GM21528 (cell line): ENCODE results near the gene PPP1R15B.

Experiments
- ATAC-seq: cut with Tn5 transposase; IDR thresholded peaks from one replicate; pipeline ENCODE4 v1.9.1; 2021; ENCODE audit warnings: mild to moderate bottlenecking, moderate library complexity; ENCODE audit not compliant: unreplicated experiment, low FRiP score

The PPP1R15B gene

GRCh38 chr1:204404629-204405028 is 7.0 kb downstream of the PPP1R15B start:
- ATAC-seq: no peak

- ATAC-seq: no peak
These were observed 9.2 kb downstream of the PPP1R15B start for GRCh38 chr1:204402391-204402790.

DNA sequence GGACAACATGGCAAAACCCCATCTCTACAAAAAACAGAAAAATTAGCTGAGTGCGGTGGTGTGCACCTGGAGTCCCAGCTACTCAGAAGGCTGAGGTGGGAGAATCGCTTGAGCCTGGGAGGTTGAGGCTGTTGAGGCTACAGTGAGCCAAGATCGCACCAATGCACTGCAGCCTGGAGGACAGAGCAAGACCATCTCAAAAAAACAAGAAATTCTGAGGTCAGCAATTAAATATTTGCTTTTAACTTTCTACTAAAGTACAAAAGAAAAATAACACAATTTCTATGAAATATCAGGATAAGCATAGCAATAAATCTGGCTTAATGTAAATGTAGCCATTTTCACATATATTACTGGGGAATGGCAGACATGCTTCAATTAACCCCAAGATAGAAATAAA is 9.9 kb downstream of the PPP1R15B start:
- no peak for ATAC-seq

GRCh38 chr1:204400882-204401510 is 10.6 kb downstream of the PPP1R15B start:
- no peak for ATAC-seq

GRCh38 chr1:204398197-204399125 is 13.2 kb downstream of the PPP1R15B start:
- ATAC-seq: no peak

DNA sequence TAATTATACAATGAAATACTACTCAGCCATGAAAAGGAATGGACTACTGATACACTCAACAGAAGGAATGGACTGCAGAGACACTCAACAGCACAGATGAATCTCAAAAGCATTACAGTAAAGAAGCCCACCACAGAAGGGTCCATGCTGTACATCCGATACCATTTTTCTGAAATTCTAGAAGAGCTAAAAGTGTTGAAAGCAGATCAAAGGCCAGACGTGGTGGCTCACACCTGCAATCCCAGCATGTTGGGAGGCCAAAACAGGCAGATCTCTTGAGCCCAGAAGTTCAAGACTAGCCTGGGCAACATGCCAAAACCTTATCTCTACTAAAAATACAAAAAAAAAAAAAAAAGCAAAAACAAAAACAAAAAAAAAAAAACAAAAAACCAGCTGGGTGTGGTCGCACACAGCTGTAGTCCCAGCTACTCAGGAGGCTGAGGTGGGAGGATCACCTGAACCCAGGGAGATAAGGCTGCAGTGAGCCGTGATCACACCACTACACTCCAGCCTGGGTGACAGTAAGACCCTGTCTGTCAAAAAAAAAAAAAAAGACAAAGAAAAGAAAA is 15.5 kb downstream of the PPP1R15B start:
- ATAC-seq: no peak

- ATAC-seq: no peak
These were observed 20.0 kb downstream of the PPP1R15B start for GRCh38 chr1:204391629-204392028.

DNA sequence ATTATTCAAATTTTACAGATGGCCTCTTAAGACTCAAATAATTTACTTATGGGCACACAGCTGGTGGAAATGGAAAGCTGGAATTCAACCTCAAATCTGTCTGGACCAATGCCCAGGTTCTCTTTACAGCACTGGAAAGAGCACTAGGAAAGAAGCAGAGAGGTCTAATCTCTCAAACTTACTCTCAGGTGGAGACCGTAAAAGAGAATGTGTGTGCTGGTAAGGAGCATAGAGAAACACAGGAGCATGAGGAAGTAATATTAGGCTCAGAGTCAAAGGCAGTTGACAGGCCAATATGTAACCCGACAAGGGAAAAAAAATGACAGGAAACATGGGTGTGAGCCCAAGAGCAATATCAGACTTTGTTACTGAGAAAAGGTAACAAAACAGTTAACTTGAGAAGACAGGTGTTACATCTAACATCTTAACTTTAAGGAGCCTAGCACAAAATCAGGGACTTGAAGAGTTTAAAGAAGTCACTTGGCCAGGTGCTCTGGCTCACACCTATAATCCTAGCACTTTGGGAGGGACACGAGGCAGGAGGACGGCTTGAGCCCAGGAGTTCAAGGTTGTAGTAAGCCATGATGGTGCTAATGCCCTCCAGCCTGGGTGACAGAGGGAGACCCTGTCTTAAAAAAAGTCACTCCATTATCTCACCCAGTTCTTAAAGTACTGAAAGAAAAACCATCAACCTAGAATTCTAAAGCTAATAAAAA is 20.7 kb downstream of the PPP1R15B start:
- ATAC-seq: no peak

DNA sequence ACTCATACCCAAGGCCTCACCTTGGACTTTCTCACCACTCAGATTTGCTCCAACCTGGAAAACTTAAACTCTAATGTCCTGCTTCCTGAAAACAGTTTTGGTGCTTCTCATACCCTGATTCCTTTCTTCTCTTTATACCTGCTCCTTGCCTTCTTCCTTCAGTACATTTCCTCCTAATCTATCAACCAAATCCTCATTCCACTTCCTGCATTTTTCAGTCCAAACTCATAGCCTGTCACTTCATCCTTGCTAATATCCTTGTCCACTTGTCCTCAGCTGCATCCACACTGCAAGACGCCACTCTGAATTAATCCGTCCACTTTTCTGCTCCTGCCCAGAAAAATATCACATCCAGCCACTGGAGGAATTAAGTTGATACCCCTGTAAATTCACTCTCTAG is 25.9 kb downstream of the PPP1R15B start:
- no peak for ATAC-seq

DNA sequence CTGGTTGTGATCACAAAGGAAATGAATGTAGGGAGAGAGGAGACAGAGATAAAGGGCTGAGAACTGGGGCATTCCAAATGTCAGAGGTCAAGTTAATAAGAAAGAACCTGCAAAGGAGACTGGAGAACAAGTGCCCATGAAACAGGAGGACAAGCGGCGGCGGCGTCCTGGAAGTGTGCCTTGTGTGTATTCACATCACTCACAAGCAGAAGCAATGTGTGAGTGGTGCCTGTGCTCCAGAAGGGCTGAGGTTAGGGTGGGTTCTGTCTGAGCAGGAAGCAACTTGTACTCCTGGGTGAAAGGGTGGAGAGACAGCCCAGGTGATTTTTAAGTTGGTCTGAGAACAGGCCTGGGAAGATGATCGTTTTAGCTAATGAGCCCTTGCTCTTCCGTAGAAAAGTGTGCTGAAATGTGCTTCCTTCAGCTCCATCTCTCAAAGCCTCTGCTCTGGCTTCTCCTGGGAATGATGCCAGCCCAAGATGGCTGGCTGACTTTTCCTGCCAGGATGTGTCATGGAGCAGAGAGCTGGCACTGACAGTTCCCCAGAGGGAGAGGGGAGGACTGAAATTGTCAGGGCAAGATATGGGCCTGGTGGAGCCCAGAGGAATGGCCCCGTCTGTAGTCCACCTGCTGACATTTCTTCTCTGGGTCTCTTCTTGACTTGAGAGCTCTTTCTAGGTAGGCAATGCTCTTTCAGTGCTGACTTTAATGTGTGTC is 26.8 kb downstream of the PPP1R15B start:
- no peak for ATAC-seq

- ATAC-seq: no peak
These were observed 28.3 kb downstream of the PPP1R15B start for GRCh38 chr1:204383163-204383904.

DNA sequence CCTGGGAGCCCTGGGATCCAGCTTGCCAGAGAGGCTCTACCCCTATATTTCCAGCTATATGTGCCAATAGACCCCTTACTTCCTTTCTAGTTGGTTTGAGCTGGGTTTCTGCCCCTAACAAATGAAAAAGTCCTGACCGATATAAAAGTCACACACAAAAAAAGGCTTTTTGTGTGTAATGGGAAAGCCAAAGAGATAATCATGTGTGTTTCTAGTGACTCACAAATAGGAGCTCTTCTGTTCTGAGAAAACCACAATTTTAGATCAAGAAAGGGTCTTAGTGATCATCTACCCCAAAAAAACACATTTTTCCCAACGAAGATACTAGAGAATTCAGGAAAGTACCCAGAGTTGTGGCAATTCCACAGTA is 28.9 kb downstream of the PPP1R15B start:
- ATAC-seq: no peak

DNA sequence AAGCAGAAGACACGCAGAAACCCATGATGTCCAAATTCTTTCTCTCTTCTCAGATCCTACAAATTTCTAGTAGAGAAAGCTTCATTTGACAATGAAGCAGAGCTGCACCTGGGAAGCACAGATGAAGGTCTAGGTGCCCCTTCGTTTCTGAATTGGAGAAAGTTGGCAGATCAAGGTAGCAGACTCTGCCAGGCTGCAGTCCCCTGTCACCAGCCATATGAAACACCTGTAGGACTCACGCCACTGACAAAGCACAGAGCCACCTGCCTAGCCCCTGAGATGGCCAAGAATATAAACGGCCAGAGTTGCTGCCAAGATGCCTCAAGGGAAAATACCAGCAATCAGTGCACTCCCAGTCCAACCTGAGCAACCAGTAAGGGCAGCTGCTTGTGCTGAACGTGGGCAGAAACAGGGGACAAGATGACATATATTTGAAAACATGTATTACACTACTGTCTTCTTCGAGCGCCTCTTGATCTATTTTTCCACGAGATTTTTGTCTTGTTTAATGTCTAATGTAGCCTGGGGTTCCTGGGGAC is 31.3 kb downstream of the PPP1R15B start:
- no peak for ATAC-seq

DNA sequence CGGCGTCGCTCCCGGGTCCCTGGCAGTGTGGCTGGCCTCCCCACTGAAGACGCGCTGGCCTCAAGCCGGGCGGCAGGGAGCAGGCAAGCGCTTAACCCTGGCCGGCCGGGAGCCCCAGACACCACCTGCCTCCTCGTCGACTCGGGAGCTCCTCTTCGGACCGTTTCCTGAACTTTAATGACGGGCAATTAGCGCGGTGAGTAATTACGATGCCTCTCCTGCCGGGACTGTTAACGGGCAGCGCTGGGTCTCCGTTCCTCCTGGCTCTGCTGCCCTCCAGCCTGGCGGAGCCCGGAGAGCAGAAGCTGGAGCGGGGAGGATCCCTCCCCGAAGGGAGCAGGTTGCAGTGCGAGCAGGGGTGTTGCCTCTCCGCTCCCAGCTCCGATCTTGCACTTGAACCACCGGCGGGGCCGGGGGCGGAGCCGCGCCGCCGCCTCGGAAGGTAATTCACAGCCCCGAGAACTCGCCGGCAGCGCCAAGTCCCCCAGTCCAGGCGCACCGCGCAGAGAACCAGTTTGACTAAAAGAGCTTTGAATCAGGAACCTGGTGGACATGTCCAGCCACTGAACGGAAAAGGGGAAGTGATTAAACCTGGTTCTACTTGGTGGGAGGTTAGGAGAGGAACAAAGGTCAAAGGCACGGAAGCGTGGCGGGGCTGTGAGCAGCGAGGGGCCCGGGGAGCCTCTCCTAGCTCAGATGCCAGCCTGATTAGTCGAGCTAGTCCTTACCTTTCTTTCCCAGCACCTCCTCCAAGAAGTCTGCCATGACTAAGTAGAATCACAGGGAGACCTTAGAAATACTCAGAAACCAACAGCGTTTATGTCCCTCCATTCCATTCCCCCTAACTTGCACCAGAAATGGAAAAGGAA is 33.6 kb downstream of the PPP1R15B start:
- no peak for ATAC-seq

GRCh38 chr1:204376919-204377799 is 34.5 kb downstream of the PPP1R15B start:
- ATAC-seq: no peak

DNA sequence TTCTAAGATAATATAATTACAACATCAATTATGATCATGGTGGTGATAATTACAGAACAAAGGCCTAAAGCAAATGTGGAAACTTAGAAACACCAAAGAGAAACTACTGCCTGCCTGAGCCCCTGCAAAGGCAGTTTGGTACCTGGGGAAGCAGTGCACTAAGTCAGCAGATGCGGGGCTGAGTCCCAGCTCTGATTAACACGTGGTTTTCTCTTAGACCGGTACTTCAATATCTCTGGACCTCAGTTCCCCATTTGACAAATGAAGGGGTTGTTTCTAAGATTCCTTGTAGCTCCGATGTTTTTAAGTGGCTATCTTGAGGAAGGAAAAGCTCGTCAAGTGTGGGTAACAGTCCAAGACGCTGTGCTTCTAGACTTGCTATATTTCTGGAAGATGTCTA is 35.2 kb downstream of the PPP1R15B start:
- no peak for ATAC-seq

DNA sequence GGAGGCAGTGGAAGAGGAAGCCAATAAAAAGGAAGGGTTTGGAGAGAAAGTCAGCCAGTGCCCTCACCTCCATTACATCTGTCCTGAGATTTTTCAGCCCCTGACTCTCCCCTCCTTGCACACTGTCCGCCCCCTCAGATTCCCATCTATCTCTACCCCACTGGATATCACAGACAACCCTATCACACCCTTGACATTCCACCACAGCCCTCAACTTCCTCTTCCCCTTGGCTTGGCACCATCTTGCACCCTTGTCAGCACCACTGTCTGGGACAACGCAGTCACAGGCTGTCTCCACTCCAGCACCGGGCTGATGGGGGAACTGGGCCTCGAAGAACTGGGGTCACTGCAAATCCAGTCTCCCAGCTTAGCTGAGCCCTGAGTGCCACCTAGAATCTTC is 37.7 kb downstream of the PPP1R15B start:
- no peak for ATAC-seq

GRCh38 chr1:204370176-204370575 is 41.4 kb downstream of the PPP1R15B start:
- no peak for ATAC-seq
